Islet precursor cell (in vitro differentiated cells): ENCODE data around the gene KCTD7.
"Not testable (repeated sequence)": the region's sequence is repeated elsewhere in the genome, so short reads cannot be mapped to it uniquely, and the experiment has no call there.

Experiments used
- DNase-seq: peaks from one replicate; pipeline ENCODE4 v3.0.0-alpha.2; 2018

The KCTD7 gene

DNA sequence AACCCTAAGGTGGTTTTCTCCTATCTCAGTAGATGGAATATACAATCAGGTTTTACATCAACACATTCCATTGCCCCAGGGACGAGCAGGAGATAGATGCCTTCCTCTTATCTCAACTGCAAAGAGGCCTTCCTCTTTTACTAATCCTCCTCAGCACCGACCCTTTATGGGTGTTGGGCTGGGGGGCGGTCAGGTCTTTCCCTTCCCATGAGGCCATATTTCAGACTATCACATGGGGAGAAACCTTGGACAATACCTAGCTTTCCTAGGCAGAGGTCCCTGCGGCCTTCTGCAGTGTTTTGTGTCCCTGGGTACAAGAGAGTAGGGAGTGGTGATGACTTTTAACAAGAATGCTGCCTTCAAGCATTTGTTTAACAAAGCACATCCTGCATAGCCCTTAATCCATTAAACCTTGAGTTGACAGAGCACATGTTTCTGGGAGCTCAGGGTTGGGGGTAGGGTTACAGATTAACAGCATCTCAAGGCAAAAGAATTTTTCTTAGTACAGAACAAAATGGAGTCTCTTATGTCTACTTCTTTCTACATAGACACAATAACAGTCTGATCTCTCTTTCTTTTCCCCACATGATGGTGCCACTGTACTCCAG is 9.2 kb upstream of the KCTD7 start:
- DNase-seq = peak; percentile 58

DNA sequence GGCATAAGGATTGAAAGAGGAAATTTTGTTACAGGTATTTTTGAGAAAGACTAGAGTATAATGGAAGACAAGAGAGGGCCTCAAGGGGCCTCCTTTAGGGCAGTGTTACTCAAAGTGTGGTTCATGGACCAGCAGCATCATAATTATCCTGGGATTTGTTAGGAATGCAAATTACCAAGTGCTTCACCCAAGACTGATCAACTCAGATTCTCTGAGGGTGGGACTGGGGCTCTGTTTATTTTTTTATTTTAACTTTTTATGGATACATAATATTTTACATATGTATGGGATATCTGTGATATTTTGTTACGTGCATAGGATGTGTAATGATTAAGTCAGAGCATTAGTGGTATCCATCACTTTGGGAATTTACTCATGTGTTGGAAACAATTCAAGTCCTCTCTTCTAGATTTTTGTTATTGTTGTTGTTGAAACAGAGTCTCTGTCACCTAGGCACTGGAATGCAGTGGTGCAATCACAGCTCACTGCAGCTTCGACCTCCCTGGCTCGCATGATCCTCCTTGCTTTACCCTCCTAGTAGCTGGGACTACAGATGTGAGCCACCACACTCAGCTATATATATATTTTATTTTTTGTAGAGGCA is 2.2 kb upstream of the KCTD7 start:
- peak; percentile 59 for DNase-seq

DNA sequence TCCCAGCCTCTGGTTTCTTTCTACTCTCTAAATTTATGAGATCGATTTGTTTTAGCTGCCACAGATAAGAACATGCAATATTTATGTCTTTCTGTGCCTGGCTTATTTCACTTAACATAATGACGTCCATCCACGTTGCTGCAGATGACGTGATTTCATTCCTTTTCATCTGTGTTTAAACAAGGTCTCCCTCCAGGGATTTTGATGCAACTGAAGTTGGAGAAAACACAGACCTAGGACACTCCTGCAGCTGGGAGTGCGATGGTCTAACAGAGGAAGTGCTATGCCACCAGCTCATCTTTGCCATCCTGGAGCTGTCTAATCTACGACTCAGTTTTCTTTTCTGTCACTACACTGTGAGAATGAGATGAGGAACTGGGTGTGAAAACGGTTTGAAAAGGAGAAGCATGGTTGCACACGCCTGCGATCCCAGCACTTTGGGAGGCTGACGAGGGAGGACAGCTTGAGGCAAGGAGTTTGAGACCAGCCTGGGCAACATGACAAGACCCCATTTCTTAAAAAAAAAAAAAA is 1.5 kb upstream of the KCTD7 start:
- DNase-seq = no peak

DNA sequence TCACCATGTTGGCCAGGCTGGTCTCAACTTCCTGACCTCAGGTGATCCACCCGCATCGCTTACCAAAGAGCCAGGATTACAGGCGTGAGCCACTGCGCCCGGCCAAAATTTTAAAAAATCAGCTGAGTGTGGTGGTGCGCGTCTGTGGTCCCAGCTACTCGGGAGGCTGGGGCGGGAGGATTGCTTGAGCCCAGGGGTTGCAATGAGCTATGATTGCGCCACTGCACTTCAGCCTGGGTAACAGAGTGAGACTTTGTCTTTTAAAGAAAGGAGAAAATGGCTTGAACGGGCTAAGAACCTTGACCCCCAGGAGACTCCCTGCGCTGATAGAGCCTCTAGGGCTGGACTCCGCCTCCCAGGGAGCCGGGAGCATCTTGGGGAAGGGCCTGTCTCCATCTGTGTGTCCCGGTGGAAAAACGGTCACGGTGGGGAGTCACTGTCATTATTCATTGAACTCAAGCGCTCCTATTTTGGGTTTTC is 760 bp upstream of the KCTD7 start:
- DNase-seq = no peak

DNA sequence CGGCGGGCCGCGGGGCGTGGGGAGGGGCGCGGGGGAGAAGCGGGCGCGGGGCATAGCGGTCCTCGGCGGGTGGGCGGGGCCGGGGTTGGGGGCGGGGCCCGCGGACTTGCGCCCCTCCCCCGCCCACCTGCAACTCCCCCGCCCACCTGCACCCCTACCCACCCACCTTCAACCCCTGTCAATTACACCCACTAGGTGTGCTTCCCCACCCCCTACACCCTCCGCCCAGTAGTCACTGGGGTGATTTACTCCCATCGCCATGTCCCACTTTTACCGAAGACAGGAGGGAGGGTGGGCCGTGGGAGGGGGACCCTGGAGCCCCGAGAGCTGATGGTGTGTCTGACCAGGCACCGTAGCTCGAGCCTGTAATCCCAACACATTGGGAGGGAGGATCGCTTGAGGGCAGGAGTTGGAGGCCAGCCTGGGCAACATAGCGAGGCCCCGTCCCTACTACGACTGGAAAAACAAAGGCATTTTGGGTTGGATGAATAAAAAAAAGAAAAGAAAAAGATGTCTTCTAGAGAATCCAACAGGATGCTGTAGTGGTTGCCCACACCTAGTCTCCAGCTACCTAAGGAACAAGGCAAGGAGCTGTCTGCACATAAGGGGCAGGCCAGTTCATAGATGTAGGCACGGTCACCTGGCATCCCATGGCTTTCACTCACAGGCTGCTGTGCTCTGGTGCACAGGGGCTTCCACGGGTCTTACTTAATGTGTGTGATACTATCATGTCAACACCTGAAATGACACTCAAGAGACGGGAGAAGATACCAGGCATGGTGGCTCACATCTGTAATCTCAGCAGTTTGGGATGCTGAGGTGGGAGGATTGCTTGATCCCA is 761 bp downstream of the KCTD7 start:
- no peak for DNase-seq

DNA sequence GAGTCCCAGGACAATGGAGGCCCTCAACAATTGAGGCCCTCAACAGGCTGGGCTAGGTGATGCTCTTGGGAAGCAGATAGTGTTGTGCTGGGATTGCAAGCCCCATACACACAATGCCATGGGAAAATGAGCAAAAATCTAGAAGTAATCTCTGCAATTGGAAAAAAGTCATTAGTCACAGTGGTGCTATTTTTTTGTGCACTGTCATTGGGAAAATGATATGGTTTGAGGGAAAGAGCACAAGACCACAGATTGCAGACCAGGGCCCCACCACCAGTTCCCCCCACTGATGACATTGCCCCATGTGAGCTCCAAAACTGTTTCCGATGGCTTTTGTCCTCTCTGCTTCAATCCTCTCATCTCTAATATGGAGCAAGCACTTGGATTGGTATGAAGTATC is 1.9 kb downstream of the KCTD7 start:
- DNase-seq = no peak

DNA sequence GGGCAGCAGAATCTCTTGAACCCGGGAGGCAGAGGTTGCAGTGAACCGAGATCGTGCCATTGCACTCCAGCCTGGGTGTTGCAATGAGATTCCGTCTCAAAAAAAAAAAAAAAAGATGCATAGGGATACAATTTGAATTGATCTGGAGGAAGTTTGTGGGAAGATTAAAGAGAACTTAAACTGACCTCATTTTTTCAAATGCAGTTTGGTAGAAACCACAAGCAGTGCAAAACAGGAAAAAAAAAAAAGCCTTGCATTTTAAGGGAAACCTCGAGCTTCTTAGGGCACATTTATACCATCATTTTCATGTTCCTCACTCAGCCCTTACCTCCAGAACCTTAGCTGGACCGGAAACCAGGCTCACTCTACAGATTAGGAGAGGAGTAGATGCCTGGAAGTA is 2.8 kb downstream of the KCTD7 start:
- no peak for DNase-seq

DNA sequence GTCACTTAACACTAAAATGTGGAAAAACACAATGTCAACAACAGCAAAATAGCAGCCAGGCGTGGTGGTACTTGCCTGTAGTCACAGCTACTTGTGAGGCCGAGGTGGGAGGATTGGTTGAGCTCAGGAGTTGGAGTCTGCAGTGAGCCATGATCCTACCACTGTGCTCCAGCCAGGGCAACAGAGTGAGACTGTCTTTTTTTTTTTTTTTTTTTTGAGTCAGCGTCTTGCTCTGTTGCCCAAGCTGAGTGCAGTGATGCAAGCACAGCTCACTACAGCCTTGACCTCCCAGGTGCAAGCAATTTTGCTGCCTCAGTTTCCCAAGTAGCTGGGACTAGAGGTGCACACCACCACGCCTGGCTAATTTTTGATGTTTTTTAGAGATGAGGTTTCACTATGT is 6.1 kb downstream of the KCTD7 start:
- no peak for DNase-seq

DNA sequence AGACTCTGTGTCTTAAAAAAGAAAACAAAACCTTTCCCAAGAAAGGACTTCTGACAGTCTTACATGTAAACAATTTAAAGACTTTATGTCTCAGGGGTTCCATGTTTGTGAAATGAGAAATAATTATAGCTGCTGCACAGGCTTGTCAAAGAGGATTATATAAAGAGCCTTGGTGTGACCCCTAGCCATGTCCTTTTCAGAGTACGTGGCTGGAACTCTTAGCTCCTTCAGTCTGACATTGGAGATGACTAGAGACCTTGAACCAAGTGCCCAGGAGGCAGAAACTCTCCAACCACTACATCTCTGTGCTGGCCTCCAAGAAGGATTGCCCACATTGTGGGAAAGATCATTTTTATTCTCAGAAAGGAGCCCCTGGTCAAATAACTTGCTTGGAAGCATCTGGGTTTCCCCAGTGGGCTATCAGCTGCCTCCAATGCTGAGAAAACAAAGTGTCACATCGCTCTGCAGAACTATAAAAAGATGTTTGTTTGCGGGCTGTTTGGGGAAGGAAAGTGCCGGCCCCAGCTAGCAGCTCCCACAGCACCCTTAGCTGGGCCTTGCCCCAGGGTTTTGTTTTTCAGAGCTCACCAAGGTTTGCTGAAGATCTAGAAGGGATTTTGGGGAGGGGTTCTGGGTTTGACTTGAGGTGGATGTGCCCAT is 6.8 kb downstream of the KCTD7 start:
- not testable (repeated sequence) for DNase-seq

DNA sequence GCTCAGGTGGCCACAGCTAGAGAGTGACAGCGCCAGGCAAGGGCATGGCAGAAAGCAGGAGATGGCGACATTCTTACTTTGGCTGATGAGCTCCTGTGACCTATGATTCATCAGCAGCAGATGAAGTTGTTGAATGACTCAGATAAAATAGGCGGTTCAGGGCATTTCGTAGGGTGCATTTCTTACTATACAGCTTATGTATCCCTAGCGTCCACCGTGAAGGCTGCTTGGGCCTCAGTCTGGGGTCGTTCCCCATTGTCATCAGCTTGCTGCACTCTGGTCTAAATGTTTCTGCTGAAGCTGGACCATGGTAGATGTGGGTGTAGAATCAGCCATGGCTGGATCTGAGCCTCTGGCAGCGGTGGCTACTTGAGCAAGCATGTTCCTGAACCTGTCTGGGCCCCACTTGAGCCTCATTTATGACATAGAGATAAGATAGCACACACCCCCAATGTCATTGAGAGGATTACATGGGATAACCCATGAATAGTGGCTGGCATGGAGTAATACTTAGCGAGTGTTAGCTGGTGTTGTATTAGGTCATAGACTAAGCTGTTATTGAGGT is 7.4 kb downstream of the KCTD7 start:
- not testable (repeated sequence) for DNase-seq

DNA sequence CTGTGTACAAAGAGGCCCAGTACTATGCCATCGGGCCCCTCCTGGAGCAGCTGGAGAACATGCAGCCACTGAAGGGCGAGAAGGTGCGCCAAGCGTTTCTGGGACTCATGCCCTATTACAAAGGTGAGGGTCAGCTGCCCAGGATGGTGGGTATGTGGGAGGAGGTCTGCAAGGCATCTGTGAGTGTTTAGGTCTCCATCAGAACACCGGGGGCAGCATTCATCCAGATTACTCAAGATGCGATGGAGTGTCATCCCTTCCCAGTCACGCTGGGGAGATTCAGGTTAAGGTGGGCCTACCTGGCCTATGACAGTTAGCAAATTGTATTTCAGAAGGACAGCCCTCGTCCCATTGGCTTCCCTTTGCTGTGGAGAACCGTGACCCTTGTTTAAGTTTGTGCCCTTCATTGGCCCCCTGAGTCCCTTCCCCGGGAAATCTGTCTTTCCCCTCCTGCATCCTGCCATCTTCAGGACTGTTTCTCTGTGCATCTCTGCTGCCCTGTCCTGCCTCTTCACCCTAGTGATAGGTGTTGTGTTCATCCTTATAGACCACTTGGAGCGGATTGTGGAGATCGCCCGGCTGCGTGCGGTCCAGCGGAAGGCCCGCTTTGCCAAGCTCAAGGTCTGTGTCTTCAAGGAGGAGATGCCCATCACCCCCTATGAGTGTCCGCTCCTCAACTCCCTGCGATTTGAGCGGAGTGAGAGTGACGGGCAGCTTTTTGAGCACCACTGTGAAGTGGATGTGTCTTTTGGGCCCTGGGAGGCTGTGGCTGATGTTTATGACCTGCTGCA is 9.8 kb downstream of the KCTD7 start:
- no peak for DNase-seq

DNA sequence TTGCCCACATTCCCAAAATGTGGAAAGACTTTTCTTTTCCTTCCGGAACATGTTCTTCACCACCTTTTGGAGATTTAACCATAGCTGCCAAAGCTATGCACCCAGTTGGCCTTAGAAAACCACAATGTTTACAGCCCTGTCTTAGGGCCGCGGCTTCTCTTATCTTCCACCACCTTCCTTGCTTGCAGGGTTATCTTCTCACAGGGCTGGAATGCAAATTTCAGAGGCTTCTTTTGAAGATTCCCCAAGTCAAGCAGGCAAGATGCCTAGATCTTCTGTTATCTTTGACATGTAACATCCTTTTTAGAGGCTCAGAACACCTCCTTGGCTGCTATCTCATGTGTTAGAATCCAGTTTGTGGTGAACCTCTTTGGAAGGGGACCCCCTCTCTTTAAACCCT is 11.1 kb downstream of the KCTD7 start:
- DNase-seq = no peak

DNA sequence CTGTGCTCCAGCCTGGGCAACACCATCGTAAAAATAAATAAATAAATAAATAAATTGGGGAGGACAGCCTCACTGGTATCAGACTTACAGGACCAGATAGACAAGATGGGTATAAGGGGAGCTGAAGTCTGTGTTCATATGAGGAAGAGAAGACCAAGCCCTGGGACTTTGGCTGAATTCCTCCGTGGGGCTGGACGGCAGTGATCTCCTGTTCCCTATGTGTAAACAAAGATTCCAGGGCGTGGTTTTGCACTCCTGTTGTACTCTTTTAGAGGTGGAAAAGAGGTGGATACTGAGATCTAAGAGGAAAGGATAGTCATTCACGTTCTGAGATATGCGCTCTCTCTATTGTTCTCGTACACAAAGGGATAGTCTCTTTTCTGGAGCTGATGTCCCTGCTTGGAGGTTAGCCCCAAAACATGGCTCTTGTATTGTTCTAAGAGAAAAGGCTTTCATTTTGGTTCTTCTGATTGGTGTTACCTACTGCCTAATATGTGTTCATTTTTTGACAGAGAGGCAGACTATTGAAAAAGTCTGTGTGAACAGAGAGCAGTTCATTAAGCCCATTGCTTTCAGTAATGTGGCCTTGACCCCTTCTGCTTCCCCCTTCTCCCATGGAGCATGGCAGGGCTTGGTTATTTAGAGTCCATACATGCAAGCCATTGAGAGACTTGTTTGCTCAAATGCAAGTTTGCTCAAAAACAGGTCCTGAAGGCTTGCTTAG is 12.3 kb downstream of the KCTD7 start:
- no peak for DNase-seq

DNA sequence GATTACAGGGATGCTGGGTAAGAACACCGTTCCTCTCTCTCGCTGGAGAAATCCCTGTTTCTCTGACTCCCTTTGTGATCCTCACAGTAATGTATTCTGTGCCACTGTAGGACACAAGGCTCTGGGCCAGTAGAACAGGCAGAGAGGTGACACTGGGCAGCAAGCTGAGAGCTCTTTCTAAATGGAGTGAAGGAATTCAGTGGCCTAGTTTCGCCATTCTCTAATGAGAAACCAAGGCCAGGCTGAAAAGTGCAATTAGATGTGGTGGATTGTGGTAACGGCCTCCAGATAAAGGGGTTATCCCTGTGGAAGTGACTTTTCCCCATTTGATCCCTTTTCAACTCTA is 12.8 kb downstream of the KCTD7 start:
- no peak for DNase-seq

DNA sequence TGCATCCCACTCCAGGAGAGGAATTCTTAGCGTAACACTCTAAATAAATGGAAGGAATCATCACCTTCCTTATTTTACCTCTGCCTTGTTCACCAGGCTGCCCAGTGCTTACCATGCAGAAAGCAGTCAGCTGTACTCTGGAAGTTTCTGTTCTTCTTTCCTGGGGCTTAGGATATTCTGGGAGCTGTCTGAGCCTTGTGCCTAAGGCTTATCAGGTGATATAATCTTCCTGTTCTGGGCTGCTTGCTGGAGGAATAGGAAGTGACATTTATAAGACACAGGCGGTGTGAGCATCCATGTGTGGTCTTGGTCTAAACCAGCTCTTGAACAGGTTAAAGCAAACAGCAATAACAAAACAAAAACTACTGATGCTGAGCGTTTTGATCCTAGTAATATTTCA is 13.5 kb downstream of the KCTD7 start:
- DNase-seq = no peak

DNA sequence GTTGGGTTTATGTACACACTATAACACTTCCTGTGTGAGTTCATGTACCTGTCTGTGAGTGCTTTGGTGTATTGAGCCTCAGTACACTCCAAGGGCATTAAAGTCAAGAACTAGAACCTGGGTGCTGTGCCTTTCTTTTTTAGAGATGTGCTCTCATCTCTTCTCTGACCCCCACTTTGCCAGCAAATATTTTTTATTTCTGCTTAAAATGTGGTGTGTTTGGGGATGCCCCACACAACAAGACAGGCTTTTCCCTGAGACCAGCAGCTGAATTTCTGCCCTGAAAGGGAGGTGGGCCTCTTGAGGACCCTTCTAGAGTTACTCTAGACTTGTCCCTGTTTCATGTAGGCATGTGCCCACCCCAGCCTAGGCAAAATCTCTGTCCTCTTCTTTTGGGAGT is 14.3 kb downstream of the KCTD7 start:
- DNase-seq = no peak

DNA sequence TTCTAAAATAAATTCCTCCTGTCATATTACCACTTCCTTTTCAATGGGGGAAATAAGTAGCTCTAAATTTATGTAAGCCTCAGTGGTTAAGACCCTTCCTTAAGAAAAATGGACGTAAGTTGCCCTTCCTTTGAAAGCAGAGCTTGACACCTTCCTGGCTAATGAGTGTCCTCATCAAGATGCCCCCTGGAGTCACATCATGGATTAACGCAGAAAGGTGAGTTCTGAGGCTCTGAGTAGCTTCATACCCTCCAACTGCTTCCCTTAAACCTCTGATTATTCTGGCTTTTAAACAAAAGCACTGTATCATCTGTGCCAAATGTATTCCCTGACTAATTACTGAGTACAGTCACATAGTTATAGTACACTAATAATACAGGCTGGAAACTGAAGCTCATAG is 14.7 kb downstream of the KCTD7 start:
- DNase-seq = no peak

DNA sequence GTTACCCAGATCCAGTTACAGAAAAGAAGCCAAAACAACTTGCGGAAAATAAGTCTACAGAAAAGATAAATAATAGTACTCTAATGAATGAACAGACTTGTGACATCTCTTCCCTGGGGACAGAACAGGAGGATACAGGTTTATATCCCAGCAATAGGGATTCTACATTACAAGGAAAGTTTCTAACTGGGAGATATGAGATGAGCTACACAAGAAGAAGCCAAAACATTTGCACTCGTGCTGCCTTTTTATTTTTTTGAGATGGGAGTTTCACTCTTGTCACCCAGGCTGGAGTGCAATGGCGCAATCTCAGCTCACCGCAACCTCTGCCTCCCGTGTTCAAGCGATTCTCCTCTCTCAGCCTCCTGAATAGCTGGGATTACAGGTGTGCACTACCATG is 22.3 kb downstream of the KCTD7 start:
- DNase-seq = not testable (repeated sequence)

DNA sequence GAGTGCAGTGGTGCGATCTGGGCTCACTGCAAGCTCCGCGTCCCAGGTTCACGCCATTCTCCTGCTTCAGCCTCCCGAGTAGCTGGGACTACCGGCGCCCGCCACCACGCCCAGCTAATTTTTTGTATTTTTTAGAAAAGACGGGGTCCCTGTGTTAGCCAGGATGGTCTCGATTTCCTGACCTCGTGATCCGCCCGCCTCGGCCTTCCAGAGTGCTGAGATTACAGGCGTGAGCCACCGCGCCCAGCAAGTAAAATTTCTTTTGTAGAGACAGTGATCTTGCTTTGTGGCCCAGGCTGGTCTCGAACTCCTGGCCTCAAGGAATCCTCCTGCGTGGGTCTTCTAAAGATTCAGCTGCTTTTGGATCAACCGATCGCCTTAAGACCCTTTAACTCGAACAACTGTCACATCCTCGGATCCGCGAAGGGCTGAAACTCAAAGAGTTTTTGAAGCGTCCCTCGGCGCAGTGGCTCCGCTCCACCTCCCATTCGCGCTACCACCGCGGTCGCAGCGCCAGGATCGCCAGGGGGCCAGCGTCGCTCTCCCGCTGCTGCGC is 25.1 kb downstream of the KCTD7 start:
- DNase-seq = not testable (repeated sequence)

DNA sequence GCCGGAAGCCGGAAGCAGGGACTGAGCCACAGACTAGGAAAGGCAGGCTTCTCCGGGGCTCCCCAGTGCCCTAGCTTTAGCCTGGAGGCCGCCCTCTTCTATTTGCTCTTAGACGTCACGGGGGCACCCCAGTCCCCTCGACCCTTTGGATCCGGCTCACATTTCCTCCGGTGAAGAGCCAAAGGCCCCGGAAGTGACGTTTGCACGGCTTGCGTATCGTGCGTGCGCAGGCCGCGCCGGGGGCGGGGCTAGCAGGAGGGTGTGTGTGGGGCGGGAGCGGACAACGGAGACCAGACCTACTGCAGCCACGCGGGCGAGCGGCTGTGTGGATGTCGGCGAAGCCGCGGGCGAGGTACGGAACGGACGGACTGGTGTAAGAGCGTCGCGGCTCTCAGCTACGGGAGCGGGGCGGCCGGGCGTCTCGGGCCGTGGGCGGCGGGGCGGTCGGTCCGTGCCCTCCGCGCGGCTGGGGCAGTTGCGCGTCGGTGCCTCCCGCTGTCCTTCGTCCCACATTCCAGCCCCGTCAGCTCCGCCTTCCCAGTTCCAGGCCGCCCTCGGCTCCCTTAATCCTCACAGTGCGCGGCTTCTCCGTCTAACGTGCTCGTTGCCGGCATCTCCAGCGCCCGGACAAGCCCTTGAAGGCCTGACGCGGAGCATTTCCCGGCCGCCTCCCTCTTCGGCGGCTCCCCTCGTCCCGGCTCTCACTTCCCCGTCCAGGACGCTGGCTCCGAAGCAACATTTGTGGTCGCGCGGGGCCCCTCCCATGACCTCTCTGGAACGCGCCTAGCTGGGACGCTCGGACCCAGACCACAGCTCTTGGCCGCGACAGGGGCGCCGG is 25.8 kb downstream of the KCTD7 start:
- DNase-seq = peak; percentile 98
